Cortex of kidney (tissue), 1 donor: ENCODE results near the gene ISG15.
"Not testable (repeated sequence)": the region's sequence is repeated elsewhere in the genome, so short reads cannot be mapped to it uniquely, and the experiment has no call there.

Experiments
- DNase-seq: peaks from one replicate; lab custom pipeline; 2025; lab: John Stamatoyannopoulos, UW

The ISG15 gene

DNA sequence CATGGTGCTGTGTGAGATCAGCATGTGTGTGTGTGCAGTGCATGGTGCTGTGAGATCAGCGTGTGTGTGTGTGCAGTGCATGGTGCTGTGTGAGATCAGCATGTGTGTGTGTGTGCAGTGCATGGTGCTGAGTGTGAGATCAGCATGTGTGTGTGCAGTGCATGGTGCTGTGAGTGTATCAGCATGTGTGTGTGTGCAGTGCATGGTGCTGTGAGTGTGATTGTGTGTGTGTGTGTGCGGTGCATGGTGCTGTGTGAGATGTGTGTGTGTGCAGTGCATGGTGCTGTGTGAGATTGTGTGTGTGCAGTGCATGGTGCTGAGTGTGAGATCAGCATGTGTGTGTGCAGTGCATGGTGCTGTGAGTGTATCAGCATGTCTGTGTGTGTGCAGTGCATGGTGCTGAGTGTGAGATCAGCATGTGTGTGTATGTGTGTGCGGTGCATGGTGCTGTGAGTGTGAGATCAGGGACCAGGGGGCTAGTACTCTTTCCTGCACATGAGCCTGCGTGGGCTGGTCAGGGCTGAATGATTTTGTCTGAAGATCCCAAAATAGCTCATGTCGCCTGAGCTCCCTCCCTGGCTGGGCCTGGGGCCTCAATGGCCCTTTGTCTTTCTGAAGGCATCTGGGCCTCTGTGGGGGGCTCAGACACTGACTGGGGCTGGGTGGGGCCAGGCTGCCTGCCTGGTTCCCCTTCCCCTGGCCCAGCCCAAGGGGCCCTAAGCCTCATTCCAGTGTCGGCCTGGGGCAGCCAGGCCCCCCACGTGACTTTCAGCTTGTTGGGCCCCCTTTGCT, 17.8 kb downstream of the ISG15 start:
- not testable (repeated sequence) for DNase-seq

- DNase-seq, result no peak
These were observed 18.4 kb downstream of the ISG15 start for GRCh38 chr1:1031659-1032235.

GRCh38 chr1:1032424-1032823, 19.1 kb downstream of the ISG15 start:
- no peak for DNase-seq

DNA sequence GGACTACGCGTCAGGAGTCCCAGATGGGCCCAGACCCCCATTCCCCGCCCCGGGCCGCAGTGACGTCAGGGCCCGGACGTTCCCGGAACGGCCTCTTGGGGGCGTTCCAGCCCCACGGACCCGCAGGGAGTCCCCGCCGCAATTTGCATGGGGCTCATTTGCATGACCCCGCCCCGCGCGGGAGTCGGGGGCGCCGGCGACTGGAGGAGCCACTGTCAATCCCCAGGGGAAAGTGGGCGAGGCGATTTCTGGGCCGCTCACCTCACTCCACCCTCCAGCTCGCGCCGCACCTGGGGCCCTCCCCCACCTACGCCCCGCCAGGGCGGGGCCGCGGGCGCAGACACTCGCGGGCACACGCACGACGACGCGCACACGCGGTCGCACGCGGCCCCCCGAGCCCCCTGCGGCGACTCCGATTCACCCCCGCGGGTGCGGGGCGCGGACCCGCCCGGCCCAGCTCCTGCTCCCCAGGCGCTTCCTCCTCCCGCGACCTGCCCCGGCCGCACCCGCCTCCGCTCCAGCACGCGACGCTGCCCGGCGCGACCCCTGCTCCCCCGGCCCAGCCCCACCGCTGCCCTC, 19.8 kb downstream of the ISG15 start:
- no peak for DNase-seq

- no peak for DNase-seq
These were observed 20.6 kb downstream of the ISG15 start for GRCh38 chr1:1033731-1034438.

GRCh38 chr1:1034439-1034781, 21.1 kb downstream of the ISG15 start:
- no peak for DNase-seq

GRCh38 chr1:1035291-1035943, 22.1 kb downstream of the ISG15 start:
- no peak for DNase-seq

DNA sequence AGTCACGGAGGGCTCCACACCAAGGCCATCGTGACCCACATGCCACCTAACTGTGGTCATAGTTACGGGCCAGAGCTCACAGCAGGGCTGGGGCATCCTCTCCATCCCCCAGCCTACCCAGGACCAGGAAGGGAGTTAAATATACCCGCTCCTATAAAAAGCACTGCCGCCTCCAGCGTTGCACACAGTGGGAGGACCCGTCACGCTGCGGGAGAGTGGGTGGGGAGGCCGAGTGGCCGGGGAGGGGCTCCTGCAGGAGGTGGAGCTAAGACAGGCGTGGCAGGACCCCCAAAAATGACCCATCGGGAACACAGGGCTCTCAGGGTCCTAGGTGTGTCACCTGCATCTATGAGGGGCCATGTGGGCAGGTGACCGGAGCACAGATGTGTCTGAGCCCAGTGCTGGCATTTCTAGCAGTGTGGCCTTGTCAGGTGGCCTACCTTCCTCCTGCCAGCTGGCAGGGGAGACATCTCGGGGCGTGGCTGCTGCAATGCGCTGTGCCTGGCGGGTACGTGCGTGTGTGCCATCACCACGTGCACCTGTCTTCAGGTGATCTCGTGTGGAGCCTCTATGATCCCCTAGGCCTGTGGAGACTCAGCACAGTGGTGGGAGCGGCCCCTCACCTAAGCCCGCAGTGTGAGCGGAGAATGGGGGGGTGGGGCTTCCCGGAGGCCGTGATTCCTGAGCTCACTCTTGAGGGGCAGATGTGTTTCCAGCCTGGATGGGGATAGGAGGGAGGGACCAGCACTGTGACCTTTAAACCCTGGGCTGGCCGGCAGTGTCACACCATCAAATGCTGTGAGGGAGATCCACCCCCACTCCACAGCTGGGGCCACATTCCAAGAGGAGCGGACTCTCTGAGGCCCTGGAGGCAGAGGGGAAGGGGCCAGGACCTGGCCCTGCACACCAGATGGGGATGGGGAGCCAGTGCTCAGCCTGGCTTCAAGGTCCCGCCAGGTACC, 24.4 kb downstream of the ISG15 start:
- no peak for DNase-seq

DNA sequence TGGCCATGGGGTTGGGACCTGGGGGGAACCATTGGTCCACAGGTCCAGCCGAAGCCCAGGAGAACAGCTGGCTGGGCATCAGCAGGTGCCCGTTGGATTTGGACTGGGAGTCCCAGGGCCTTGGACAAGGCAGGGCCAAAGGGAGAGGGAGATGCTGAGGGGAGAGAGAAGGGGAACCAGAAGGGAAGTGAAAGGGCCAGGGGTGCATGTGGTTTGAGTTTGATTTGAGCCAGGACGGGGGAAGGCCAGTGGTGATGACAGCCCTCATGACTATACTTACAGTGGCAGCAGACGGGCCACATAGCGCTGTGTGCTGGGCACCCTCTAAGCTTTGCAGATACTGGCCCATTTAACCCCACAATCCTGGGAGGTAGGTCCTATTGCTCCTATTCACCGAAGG, 25.4 kb downstream of the ISG15 start:
- no peak for DNase-seq

- DNase-seq, result no peak
These were observed 26.0 kb downstream of the ISG15 start for GRCh38 chr1:1039145-1039910.

DNA sequence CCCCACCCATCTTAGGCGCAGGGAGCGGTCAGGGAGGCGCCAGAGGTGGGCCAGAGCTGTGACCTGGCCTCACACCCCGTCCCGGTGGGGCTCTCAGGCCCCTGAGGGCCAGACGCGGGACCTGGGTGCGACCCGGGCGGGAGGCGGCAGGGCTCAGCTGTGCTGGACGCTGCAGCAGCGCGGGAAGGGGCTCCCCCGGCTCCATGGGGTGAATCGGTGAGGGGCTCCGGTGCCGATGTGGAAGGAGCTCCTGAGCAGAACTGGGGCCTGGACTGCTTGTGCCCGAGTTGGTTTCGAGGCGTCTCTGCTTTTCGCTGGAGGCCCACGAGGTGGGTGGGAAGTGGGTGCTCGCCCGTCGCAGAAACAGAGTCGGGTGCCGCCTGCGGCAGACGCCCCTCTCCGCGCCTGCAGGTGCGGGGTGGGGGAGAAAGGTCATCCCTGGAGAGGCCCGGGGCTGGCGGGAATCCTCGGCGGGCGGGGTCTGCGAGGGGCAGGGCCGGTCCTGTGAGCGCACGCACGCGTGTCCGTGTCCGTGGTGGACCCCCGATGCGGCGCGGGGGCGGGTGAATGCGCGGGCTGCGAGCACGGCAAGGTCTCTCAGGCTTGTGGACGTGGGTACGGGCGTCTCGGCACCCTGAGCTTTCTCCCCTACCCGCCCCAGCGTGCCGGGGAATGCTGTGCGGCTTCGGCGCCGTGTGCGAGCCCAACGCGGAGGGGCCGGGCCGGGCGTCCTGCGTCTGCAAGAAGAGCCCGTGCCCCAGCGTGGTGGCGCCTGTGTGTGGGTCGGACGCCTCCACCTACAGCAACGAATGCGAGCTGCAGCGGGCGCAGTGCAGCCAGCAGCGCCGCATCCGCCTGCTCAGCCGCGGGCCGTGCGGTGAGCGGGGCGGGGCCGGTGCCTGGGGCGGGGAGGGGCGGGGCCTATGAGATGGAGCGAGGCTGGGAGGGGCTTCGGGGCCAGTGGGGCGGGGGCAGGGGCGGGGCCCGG, 27.0 kb downstream of the ISG15 start:
- no peak for DNase-seq

- no peak for DNase-seq
These were observed 27.8 kb downstream of the ISG15 start for GRCh38 chr1:1041092-1041523.

- DNase-seq, result no peak
These were observed 28.6 kb downstream of the ISG15 start for GRCh38 chr1:1041873-1042272.

- DNase-seq, result no peak
These were observed 29.5 kb downstream of the ISG15 start for GRCh38 chr1:1042835-1043234.

DNA sequence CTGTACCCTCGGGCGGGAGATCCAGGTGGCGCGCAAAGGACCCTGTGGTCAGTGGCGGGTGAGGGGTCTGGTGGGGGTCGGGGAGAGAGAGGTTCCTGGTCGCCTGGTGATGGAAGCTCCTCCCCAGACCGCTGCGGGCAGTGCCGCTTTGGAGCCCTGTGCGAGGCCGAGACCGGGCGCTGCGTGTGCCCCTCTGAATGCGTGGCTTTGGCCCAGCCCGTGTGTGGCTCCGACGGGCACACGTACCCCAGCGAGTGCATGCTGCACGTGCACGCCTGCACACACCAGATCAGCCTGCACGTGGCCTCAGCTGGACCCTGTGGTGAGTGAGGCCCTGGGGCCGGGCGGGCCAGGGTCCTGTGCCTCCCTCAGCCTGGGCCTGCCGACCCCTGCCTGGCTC, 30.1 kb downstream of the ISG15 start:
- no peak for DNase-seq

- no peak for DNase-seq
These were observed 30.6 kb downstream of the ISG15 start for GRCh38 chr1:1043921-1044320.

DNA sequence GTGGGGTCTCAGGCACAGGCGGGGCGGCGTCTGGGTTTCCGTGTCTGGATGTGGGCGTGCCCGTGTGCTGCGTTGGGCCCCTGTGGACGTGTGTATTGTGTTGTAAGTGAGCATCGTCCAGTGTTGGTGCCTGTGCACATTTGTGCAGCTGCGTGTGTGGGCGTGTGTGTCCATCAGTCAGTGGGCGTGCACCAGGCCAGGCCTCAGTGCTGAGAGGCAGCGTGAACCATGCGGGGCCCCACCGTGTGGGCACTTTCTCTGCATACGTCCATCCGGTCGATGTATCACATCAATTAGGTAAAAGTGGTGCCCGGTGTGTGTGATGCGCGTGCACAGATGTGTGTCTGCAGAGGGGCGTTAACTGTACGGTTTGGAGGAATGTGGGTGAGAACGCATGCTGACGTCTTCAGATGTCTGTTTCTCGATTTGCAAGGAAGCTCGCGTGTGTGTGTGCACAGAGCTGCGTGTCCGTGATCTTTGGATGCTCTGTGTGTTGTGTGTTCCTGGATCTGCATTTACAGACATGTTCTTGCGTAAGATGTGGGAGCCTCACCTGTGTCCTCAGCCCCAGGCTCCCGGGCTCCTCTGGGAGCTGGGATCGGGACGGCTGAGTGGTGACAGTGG, 31.3 kb downstream of the ISG15 start:
- no peak for DNase-seq

DNA sequence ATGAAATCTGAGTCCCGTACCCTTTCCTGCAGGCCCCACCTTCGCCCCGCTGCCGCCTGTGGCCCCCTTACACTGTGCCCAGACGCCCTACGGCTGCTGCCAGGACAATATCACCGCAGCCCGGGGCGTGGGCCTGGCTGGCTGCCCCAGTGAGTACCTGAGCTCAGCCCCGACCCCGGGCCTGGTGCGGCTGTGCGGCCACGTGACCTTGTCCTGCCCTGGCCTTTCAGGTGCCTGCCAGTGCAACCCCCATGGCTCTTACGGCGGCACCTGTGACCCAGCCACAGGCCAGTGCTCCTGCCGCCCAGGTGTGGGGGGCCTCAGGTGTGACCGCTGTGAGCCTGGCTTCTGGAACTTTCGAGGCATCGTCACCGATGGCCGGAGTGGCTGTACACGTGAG, 31.8 kb downstream of the ISG15 start:
- no peak for DNase-seq

- no peak for DNase-seq
These were observed 32.9 kb downstream of the ISG15 start for GRCh38 chr1:1046243-1046642.
